ENCODE measurements around the gene ARHGEF16.

The ARHGEF16 gene

GRCh38 chr1:3518756-3519155 lies 64.3 kb downstream of the ARHGEF16 start:
- no peak for DNase-seq (ENCODE audit: low read depth)
- no peak overlapping the region for H3K4me3 ChIP-seq (ENCODE audit: control insufficient read depth, low read depth, low read length)
- no peak for TF ChIP-seq CTCF (IDR thresholded peaks at IDR 0.05; ENCODE audit: control insufficient read depth, insufficient read depth, low read depth, low read length, missing control alignments)

- no peak for TF ChIP-seq CTCF (IDR thresholded peaks at IDR 0.05; ENCODE audit: control insufficient read depth, insufficient read depth, low read depth, low read length, missing control alignments)
- DNase-seq (ENCODE audit: low read depth): no peak
- no peak overlapping the region for H3K4me3 ChIP-seq (ENCODE audit: control insufficient read depth, low read depth, low read length)
Measured at GRCh38 chr1:3519301-3519885, 64.9 kb downstream of the ARHGEF16 start.

GRCh38 chr1:3520419-3521378 lies 66.2 kb downstream of the ARHGEF16 start:
- DNase-seq (ENCODE audit: low read depth): no peak
- no peak for TF ChIP-seq CTCF (IDR thresholded peaks at IDR 0.05; ENCODE audit: control insufficient read depth, insufficient read depth, low read depth, low read length, missing control alignments)
- H3K4me3 ChIP-seq (ENCODE audit: control insufficient read depth, low read depth, low read length): no peak overlapping the region

- DNase-seq (ENCODE audit: low read depth): no peak
- no peak for TF ChIP-seq CTCF (IDR thresholded peaks at IDR 0.05; ENCODE audit: control insufficient read depth, insufficient read depth, low read depth, low read length, missing control alignments)
- H3K4me3 ChIP-seq (ENCODE audit: control insufficient read depth, low read depth, low read length): no peak overlapping the region
Measured at GRCh38 chr1:3521426-3521825, 67.0 kb downstream of the ARHGEF16 start.

GRCh38 chr1:3522112-3522511 lies 67.6 kb downstream of the ARHGEF16 start:
- DNase-seq (ENCODE audit: low read depth): no peak
- H3K4me3 ChIP-seq (ENCODE audit: control insufficient read depth, low read depth, low read length): no peak overlapping the region
- no peak for TF ChIP-seq CTCF (IDR thresholded peaks at IDR 0.05; ENCODE audit: control insufficient read depth, insufficient read depth, low read depth, low read length, missing control alignments)

- TF ChIP-seq CTCF (IDR thresholded peaks at IDR 0.05; ENCODE audit: control insufficient read depth, insufficient read depth, low read depth, low read length, missing control alignments): no peak
- H3K4me3 ChIP-seq (ENCODE audit: control insufficient read depth, low read depth, low read length): no peak overlapping the region
- DNase-seq (ENCODE audit: low read depth): peak; percentile 74
Measured at GRCh38 chr1:3522564-3523265, 68.2 kb downstream of the ARHGEF16 start.
